Measurements from ENCODE around the gene IL22RA1. TPM values are rescaled to one million over a fixed set of nuclear protein-coding genes. Genes with fewer than 3 reads are reported as not detected.

Gene IL22RA1
- total RNA-seq, 4 donors from 2014 or later = 0.23 TPM; not detected in 3

DNA sequence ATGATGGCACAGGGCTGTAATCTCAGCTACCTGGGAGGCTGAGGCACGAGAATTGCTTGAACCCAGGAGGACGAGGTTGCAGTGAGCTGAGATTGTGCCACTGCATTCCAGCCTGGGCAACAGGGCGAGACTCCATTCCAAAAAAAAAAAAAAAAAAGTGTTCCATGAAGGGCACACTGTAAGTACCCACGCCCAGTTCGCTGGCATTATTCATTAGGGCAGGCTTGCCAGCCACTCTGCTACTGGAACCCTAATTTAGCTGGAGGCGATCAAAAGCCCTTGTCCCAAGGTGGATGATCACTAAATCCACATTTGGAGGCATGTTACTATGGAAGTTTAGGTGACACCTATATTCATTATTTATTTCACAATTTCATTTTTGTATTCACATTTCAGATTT, 39.1 kb upstream of the IL22RA1 start:
- intact Hi-C loops (cut with DNase I) = no loop called here
- H3K36me3 ChIP-seq = no peaks in the 10 kb centered on the region
- WGBS = 75% methylated on average over 6 of the region's 6 CpGs
- no peak for DNase-seq (ENCODE audit: extremely low spot score)
- H3K4me1 ChIP-seq = peaks cover 0 to 6% (median 6%) of the 10 kb centered on the region in 4 donors
- H3K27ac ChIP-seq (replicated peaks in 1 of 4) = no peak overlapping the region
- TF ChIP-seq EP300 (IDR thresholded peaks at IDR 0.05) (no peak), POLR2AphosphoS5 (IDR thresholded peaks at IDR 0.05) (no peak), POLR2A (IDR thresholded peaks at IDR 0.05; ENCODE audit: low read depth) (no peak)
- TF ChIP-seq, protein P1, sequence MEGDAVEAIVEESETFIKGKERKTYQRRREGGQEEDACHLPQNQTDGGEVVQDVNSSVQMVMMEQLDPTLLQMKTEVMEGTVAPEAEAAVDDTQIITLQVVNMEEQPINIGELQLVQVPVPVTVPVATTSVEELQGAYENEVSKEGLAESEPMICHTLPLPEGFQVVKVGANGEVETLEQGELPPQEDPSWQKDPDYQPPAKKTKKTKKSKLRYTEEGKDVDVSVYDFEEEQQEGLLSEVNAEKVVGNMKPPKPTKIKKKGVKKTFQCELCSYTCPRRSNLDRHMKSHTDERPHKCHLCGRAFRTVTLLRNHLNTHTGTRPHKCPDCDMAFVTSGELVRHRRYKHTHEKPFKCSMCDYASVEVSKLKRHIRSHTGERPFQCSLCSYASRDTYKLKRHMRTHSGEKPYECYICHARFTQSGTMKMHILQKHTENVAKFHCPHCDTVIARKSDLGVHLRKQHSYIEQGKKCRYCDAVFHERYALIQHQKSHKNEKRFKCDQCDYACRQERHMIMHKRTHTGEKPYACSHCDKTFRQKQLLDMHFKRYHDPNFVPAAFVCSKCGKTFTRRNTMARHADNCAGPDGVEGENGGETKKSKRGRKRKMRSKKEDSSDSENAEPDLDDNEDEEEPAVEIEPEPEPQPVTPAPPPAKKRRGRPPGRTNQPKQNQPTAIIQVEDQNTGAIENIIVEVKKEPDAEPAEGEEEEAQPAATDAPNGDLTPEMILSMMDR (IDR thresholded peaks at IDR 0.05) = no peak
- no peak overlapping the region for H3K4me3 ChIP-seq
- H3K9me3 ChIP-seq = no peaks in the 10 kb centered on the region
- H3K27me3 ChIP-seq = peaks cover 0 to 7% (median 0%) of the 10 kb centered on the region in 4 donors

DNA sequence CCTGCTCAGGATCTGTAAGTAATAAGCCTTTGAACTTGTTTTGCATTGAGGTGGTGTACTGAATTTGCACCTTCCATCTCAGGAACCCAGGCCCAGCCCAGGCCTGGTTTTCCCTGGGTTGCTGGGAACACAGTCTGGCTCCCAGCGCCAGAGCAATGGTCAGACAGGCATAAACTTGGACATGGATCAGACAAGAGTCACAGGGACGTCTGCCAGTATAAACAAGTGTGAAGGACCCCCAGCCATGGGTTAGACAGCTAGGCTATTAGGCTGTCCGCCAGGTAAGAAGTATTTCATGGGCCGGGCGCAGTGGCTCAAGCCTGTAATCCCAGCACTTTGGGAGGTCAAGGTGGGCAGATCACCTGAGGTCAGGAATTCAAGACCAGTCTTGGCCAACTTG, 38.7 kb upstream of the IL22RA1 start:
- TF ChIP-seq, protein P1 (IDR thresholded peaks at IDR 0.05) = no peak
- TF ChIP-seq EP300 (IDR thresholded peaks at IDR 0.05) (no peak), POLR2A (IDR thresholded peaks at IDR 0.05; ENCODE audit: low read depth) (no peak), POLR2AphosphoS5 (IDR thresholded peaks at IDR 0.05) (no peak)
- DNase-seq (ENCODE audit: extremely low spot score) = no peak
- no peak overlapping the region for H3K27ac ChIP-seq (replicated peaks in 1 of 4)
- no peaks in the 10 kb centered on the region for H3K9me3 ChIP-seq
- H3K27me3 ChIP-seq = peaks cover 0 to 4% (median 0%) of the 10 kb centered on the region in 4 donors
- no peak overlapping the region for H3K4me3 ChIP-seq
- peaks cover 0 to 1% (median 1%) of the 10 kb centered on the region in 4 donors for H3K4me1 ChIP-seq
- 75% methylated on average over 4 of the region's 5 CpGs for WGBS
- intact Hi-C loops (cut with DNase I) = no loop called here
- no peaks in the 10 kb centered on the region for H3K36me3 ChIP-seq

DNA sequence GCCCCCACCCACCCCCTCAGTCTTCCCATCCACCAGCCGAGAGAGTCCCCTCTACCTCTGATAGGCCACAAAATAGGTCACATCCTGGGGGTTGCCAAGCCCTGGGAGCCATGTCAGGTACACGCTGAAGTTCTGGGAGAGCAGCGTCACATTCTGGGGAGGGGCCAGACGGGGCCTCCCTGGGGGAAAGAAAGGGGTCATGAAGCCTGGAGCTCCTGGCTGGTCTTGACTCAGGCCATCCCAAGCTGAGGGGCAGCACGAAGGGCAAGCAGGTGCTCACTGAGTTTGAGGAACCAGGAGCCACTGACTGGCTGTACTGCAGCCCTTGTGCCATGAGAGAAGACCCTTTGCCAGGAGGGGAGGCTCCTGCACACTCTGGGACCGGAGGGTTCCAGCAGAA, 37.7 kb upstream of the IL22RA1 start:
- Histone ChIP-seq H3K27ac (replicated peaks in 1 of 4) (no peak overlapping the region), H3K4me1 (no peaks in the 10 kb centered on the region), H3K36me3 (no peaks in the 10 kb centered on the region), H3K9me3 (no peaks in the 10 kb centered on the region), H3K27me3 (peaks cover 0 to 4% (median 0%) of the 10 kb centered on the region in 4 donors), H3K4me3 (no peak overlapping the region)
- 85% methylated on average over 5 of the region's 6 CpGs for WGBS
- no peak for DNase-seq (ENCODE audit: extremely low spot score)
- intact Hi-C loops (cut with DNase I) = no loop called here
- TF ChIP-seq, protein P1 (IDR thresholded peaks at IDR 0.05) = no peak
- TF ChIP-seq POLR2A (IDR thresholded peaks at IDR 0.05; ENCODE audit: low read depth) (no peak), POLR2AphosphoS5 (IDR thresholded peaks at IDR 0.05) (no peak), EP300 (IDR thresholded peaks at IDR 0.05) (no peak)

DNA sequence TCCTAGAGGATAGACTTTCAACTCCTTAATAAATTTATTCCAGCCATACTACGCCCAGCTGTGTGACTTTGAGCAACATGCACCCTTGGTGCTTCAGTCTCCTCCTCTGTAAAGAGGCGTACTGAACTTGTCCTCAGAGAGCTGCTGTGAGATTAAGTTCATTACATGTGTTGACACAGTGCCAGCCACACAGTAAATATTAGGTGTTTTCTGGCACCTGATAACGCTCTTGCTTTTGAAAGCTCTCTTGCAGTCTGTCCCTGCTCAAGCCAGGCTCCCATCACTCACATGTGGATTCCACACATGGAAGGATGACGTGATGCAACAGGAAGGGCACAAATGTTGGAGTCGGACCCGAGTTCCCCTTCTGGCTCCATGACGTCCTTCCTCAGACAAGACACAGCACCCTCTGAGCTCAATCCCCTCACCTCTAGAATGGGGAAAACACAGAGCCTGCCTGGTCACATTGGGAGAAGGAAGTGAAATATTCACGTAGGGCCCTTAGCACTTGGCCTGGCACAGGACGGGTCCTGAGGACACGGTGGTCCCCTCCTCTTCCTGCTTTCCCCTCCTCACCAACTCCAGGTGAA, 36.4 kb upstream of the IL22RA1 start:
- intact Hi-C loops (cut with DNase I) = no loop called here
- H3K4me3 ChIP-seq = no peak overlapping the region
- peaks cover 0 to 3% (median 0%) of the 10 kb centered on the region in 4 donors for H3K36me3 ChIP-seq
- DNase-seq (ENCODE audit: extremely low spot score) = no peak
- H3K27me3 ChIP-seq = peaks cover 0 to 4% (median 0%) of the 10 kb centered on the region in 4 donors
- H3K9me3 ChIP-seq = no peaks in the 10 kb centered on the region
- H3K4me1 ChIP-seq = no peaks in the 10 kb centered on the region
- H3K27ac ChIP-seq (replicated peaks in 1 of 4) = no peak overlapping the region
- no peak for TF ChIP-seq EP300 (IDR thresholded peaks at IDR 0.05)
- no peak for TF ChIP-seq POLR2AphosphoS5 (IDR thresholded peaks at IDR 0.05)
- TF ChIP-seq POLR2A (IDR thresholded peaks at IDR 0.05; ENCODE audit: low read depth) = no peak
- TF ChIP-seq, protein P1 (IDR thresholded peaks at IDR 0.05) = no peak
- WGBS = 72% methylated on average over 8 of the region's 10 CpGs

DNA sequence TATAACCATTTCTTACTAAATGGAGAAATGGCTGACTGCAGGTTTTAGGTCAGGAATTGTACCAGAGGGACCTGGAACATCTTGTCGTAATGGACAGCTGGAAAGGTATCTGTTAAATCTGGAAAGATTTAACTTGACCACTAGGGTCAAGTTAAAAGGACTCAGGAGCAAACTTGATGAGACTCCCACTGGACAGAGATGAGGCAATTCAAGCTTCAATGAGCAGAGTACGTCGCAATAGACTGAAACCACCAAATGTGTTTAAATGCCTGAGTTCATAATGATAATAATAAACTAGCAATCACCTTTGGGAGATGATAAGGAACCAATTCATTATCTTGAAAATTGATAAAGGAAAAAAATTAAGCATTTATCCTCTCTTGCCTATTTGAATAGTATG, 35.5 kb upstream of the IL22RA1 start:
- H3K36me3 ChIP-seq = peaks cover 0 to 3% (median 0%) of the 10 kb centered on the region in 4 donors
- no peak for DNase-seq (ENCODE audit: extremely low spot score)
- intact Hi-C loops (cut with DNase I) = no loop called here
- no peaks in the 10 kb centered on the region for H3K9me3 ChIP-seq
- 87% methylated on average over 3 of the region's 3 CpGs for WGBS
- H3K27ac ChIP-seq (replicated peaks in 1 of 4) = no peak overlapping the region
- peaks cover 0 to 4% (median 0%) of the 10 kb centered on the region in 4 donors for H3K27me3 ChIP-seq
- TF ChIP-seq, protein P1 (IDR thresholded peaks at IDR 0.05) = no peak
- TF ChIP-seq POLR2A (IDR thresholded peaks at IDR 0.05; ENCODE audit: low read depth) = no peak
- TF ChIP-seq EP300 (IDR thresholded peaks at IDR 0.05) = no peak
- no peak for TF ChIP-seq POLR2AphosphoS5 (IDR thresholded peaks at IDR 0.05)
- no peaks in the 10 kb centered on the region for H3K4me1 ChIP-seq
- H3K4me3 ChIP-seq = no peak overlapping the region

All from esophagus muscularis mucosa (tissue), 4 donors.